HCEC 1CT (cell line): ENCODE measurements around the gene CIAO1.
"Not testable (repeated sequence)": the region's sequence is repeated elsewhere in the genome, so short reads cannot be mapped to it uniquely, and the experiment has no call there.

ENCODE experiments used
- DNase-seq: peaks from one replicate; pipeline ENCODE4 v3.0.0-alpha.2; 2017

CIAO1 gene

GRCh38 chr2:96265840-96266679 lies at the start of gene CIAO1, which contains the start of gene TMEM127:
CIAO1 (plus strand) TSS chr2:96266225; CDS start chr2:96266351, 126 bp downstream.
TMEM127 (minus strand) TSS chr2:96265997; CDS start chr2:96265381, 616 bp downstream.
- DNase-seq = peak; percentile 99

- no peak for DNase-seq
Measured at GRCh38 chr2:96218508-96219131, 47.4 kb upstream of the CIAO1 start.

GRCh38 chr2:96219959-96220358 lies 46.1 kb upstream of the CIAO1 start:
- not testable (repeated sequence) for DNase-seq

GRCh38 chr2:96221106-96221505 lies 44.9 kb upstream of the CIAO1 start:
- not testable (repeated sequence) for DNase-seq

GRCh38 chr2:96225016-96225533 lies 41.0 kb upstream of the CIAO1 start:
- DNase-seq = no peak

DNA sequence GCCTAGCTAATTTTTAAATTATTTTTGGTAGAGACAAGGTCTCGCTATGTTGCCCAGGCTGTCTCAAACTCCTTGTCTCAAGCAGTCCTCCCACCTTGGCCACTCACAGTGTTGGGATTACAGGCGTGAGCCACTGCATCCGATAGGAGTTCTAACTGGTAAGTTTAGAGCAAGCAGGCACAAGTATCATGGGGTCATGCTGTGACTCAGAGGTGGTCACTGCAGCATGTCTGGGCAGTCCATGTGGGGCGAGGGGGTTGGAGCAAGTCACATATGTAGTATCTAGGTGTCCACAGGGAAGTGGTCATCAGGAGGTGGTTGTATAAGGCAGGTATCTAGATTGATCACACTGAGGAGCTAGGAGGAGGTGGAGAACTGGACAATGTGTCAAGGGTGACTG lies 34.7 kb upstream of the CIAO1 start:
- no peak for DNase-seq

- DNase-seq = no peak
Measured at GRCh38 chr2:96233436-96233835, 32.6 kb upstream of the CIAO1 start.

- no peak for DNase-seq
Measured at GRCh38 chr2:96233880-96234316, 32.1 kb upstream of the CIAO1 start.

DNA sequence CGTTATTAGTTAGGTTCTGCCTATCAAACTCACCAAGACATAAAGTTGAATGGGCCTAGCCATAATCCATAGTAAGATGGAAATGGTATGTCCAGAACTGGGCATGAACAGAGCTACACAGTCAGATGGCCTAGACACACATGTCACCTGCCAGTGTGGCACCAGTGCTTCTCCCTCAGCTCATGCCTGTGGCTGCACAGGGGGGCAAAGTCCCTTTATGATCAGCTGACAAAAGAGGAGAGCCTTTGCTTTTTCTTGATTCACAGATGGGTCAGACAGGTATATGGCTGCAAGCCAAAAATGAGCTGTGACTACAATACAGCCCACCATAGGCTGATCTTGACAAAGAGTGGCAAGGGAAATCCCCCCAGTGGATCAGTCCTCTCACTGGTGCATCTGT lies 29.1 kb upstream of the CIAO1 start:
- no peak for DNase-seq

GRCh38 chr2:96238266-96238665 lies 27.8 kb upstream of the CIAO1 start:
- no peak for DNase-seq

DNA sequence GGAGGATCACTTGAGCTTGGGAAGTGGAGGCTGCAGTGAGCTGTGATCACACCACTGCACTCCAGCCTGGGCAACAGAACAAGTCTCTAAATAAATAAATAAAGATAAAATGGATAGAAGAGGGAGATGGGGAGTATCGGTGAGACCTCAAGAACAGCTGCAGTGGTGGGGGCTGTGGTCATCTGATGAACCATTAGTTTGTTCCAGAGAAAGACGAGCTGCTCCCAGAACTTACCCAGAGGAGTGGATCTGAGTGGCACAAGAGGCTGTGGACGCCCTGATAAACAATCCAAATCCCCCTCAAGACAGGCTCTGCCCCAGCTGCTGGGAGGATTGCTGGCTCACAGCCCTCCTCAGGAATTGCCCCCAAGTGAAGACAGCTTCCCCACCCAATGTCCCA lies 26.9 kb upstream of the CIAO1 start:
- no peak for DNase-seq

DNA sequence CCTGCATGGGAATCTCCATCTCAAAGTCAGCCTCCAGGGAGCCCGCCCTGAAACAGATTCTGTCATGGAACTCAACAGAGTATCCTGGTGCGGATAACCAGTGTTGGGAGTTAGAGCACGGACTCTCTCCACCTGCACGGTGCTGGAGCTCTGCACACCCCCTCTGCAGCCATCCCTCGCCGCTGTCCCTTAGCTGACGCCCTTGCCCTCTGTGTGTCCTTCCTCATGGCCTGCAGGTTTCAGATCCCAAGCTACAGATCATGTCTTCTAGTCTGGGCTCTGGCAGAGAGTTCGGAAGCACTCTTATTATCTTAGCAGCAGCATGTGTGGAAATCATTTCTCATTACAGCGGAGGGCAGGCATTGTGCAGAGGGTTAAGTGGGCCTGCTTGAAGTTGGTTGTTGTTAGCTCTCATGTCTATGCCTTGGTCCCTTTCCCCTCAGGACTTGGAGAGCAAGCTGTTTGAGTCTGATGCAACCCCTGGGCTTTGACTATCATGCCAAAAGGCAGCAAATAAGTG lies 26.2 kb upstream of the CIAO1 start:
- no peak for DNase-seq

- DNase-seq = no peak
Measured at GRCh38 chr2:96240341-96241038, 25.5 kb upstream of the CIAO1 start.

DNA sequence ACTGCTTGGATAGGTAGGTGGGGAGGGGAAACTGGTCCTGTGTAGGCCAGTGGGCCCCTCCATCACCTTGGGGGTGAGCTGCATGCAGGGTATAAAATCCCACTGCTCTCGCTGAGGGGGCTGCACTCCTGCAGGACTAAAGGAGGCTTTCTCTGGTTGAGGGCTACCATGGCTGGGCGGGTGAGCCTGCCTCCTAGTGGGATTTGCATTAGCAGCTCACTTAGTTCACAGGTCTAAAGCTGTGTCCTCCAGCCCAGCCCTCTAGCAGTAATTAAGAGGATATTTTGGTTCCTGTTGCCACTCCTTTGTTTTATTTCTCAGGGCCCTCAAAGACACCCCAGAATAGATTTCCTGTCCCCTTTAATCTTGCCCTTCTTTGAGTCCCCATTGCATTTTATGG lies 24.8 kb upstream of the CIAO1 start:
- DNase-seq = no peak

- peak; percentile 87 for DNase-seq
Measured at GRCh38 chr2:96241900-96242611, 24.0 kb upstream of the CIAO1 start.

GRCh38 chr2:96243843-96244242 lies 22.2 kb upstream of the CIAO1 start:
- DNase-seq = no peak

GRCh38 chr2:96245609-96246390 lies 20.2 kb upstream of the CIAO1 start:
- peak; percentile 37 for DNase-seq

DNA sequence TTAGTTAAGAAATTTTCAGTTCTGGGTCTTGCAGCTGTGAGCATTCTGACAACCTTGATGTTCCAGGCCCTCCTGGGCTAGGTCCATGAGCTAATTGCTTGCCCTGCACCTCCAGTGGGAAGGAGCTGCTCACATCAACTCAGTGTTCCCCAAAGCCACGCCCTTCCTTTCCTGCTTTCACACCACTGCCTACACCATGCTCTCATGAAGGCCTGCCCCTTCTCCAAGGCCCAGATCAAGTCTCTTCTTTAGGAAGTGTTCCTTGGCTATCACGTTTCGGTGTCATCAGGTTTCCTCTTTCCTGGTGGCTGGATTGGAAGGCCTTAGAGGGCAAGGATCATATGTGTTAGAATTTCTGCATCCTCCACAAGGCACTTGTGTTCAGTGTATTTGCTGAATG lies 19.0 kb upstream of the CIAO1 start:
- no peak for DNase-seq

DNA sequence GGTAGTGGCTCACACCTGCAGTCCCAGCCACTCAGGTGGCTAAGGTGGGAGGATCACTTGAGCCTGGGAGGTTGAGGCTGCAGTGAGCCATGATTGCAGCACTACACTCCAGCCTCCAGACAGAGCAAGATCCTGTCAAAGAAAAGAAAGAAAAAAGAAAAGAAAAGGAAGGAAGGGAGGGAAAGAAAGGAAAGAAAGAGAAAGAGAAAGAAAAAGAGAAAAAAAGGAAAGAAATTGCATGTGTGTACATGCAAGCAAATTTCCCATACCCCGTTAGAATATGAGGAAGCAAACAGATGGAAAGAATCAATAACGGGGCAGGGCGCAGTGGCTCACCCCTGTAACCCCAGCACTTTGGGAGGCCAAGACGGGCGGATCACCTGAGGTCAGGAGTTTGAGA lies 18.1 kb upstream of the CIAO1 start:
- DNase-seq = no peak

GRCh38 chr2:96248624-96249023 lies 17.4 kb upstream of the CIAO1 start:
- DNase-seq = no peak

DNA sequence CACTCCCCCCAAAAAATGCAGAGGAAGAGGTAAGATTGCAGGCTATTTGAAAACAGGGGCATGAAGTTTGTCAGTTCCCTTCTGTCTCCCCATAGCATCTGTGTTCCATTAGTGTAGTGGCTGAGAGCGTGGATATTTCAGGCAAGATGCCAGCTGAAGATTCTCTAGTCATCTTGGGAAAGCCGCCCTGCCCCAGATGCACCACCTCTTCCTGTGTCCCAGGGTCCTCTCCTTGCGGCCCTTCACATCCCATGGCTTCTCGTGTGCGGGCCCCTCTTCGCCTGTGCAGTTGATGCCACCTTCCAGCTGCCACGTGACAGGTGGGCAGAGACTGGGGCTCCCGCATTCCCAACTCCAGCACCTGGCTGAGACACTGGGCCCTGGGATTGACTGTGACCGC lies 16.4 kb upstream of the CIAO1 start:
- DNase-seq = peak; percentile 6

DNA sequence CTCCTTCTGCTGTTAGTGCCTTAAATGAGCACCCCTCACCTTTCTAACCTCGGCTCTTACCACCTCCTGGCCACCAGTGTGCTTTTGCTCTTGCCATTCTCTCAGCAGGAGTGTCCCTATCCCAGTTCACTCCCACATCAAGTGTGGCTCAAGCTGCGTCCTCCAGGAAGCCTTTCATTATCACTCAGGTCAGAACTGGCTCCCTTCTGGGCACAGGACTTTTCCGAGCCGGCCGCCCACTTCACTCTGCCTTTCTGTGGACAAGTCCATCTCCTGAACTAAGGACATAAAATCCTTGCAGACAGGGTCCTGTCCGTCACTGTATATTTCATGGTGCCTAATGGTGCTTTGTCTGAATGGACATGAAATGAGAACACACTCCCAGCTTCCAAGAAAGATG lies 15.8 kb upstream of the CIAO1 start:
- no peak for DNase-seq
